T follicular helper cell (primary cell): ENCODE data around the gene EXOC6B.

Experiments
- DNase-seq: peaks from one replicate; pipeline ENCODE4 v3.0.0-alpha.2; 2020; ENCODE audit warnings: low read depth

Gene EXOC6B

GRCh38 chr2:72211777-72212485 lies 613.9 kb downstream of the EXOC6B start:
- DNase-seq = no peak

DNA sequence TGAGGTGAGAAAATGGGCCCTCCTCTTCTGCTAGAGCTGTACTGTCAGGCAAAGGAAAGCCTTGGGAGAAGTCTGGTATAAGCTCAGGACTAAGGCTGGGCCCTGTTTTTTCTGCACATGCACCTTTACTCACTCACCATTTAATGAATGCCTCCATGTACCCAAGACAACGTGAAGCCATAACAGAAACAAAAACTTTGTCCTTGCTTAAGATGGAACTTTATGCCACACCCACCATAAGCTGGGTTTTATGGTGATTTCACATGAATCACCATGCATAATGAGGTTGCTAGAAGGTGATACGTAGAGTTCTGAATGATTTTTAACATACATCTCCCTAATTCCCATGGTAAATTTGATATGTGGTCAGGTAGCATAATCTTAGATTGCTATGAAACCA lies 614.5 kb downstream of the EXOC6B start:
- no peak for DNase-seq

GRCh38 chr2:72210470-72210869 lies 615.4 kb downstream of the EXOC6B start:
- no peak for DNase-seq

DNA sequence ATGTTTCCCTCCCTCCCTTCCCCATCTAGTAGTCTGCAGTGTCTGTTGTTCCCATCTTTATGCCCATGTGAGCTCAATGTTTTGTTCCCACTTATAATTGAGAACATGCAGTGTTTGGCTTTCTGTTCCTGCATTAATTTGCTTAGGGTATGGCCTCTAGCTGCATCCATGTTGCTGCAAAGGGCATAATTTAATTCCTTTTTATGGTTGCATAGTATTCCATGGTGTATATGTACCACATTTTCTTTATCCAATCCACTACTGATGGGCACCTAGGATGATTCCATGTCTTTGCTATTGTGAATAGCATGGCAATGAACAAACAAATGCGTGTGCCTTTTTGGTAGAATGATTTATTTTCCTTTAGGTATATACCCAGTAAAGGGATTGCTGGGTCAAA lies 617.6 kb downstream of the EXOC6B start:
- DNase-seq = no peak

DNA sequence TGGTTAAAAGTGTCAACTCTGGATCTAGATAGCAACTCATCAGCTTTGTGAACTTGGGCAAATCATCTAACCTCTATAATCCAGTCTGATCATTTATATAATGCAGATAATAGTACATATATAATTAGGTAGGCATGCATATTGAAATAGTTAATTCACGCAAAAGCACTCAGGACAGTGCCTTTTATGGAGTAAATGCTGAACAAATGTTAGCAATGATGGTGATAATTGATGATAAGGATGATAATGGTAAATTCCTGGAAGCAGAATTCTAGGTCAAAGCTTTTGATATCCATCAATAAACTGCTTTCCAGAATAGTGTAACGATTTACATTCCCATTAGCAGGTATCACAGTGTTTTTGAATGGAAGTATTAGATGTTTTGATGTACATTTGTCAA lies 618.5 kb downstream of the EXOC6B start:
- no peak for DNase-seq

- DNase-seq = no peak
Observed at GRCh38 chr2:72205504-72205881, 620.3 kb downstream of the EXOC6B start.

- DNase-seq = no peak
Observed at GRCh38 chr2:72204786-72205503, 620.9 kb downstream of the EXOC6B start.

DNA sequence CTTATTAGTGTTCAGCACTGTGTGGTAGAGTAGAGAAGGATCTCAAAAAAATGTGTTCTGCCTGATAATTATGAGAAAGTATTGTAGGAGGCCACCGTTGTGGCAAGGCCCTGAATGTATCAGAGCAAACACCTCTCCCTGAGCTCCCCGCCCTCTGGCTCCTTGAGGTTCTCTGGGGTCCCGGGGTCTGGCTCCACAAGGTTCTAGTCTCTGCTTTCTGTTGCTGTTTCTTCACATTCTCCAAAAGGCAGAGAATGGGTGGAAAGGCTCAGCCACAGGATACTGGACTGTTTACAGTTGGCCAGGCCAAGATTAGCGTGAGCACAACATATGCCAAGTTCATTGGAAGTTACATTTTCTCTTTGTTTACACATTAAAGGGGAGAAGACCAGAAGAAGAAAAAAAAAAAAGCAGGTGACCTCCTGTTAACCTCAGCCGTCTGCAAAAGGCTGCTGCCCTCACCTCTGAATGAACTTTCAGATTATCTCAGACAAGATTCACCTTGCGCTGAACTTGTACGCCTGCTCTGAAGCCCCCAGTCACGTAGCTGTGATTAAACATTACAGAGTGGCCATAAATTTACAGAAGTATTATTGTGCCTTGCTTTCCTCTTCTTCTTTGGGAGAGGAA lies 621.6 kb downstream of the EXOC6B start:
- no peak for DNase-seq

- DNase-seq = no peak
Observed at GRCh38 chr2:72198532-72199241, 627.1 kb downstream of the EXOC6B start.

DNA sequence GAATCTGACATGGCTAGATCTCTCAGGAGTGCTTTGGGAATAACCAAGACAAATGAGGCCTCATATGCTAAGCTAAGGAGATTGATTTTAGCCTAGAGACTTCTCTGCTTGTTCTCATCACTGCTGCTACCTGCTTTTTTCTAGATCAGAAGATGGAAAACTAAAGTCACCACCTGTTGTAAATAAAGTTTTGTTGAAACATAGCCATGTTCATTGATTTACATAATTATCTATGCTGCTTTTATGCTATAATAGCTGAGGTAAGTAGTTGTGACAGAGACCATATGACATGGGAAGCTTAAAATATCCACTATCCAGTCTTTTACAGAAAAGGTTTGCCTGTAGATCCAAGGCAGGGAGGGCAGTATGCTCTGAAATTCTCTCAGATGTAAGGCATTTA lies 632.1 kb downstream of the EXOC6B start:
- no peak for DNase-seq

DNA sequence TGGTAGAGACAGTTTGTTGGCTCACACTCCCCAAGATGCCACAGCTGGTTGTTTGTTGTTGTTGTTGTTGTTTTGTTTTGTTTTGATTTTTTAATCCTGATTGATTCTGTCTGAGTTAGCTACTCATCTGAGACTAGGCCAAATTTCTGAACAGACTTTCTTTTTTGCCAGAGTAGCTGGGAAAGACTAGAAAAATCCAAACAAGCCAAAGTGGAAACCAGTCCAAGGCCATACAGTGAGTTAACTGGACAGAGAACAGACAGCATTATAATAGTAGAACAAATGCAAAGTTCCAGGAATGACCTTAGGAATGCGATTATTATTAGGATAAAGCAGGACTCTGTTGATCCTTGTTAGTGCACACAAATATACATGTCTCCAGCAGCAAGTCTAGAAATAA lies 634.4 kb downstream of the EXOC6B start:
- DNase-seq = no peak

DNA sequence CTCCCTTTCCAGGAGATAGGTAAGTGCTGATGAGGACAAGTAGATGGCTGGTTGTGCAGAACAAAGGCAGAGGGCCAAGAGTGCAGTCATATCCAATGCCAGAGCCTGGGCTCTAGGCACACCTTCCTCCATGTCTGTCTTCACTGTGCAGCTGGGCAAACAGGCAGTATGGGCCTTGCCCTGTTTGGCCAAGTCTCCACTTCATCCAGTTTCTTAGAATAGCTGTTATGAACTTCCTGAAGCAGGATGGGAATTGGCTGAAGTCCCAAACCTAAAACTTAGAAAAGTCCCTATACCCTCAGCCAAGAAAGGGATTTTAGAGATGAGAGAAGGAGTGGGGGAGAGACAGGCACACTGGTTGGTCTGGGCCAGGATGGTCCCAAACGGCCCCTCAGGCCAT lies 640.6 kb downstream of the EXOC6B start:
- no peak for DNase-seq

GRCh38 chr2:72183466-72183865 lies 642.4 kb downstream of the EXOC6B start:
- no peak for DNase-seq

DNA sequence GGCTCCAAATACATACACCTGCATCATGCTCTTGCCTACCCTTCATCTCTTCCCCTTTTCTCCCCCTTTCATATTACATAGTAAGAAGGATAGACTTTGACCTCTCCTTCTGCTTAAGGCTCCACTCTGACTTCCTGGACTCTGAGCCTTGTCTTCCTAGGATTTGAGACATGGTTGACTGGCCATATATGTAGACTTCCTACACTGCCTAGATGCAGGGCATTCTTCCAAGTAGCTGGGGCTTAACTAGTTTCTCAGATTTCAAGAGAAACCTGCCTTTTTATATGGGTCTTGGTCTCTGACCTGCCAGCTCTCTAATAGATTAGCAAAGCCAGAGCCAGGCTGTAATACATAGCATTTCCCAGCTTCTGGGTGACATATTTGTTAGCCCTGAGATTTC lies 642.8 kb downstream of the EXOC6B start:
- no peak for DNase-seq

DNA sequence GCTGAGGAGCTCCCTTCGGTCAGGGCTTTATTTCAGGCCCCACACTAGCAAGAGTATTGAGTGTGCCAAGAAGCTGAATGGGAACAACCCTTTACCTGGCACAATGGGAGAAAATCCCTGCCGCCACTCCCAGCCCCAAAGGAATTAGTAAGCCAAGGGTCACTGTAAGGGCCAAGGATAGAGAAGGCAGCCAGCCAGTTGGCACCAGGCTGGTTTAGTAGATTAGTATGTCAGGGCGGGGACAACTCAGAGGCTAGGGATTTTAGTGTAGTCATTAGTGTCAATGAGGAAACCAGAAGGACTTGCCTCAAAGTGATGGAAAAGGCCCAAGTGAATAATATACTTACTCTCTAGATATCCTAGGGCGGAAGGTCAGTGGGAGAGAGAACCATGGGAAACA lies 643.3 kb downstream of the EXOC6B start:
- no peak for DNase-seq

DNA sequence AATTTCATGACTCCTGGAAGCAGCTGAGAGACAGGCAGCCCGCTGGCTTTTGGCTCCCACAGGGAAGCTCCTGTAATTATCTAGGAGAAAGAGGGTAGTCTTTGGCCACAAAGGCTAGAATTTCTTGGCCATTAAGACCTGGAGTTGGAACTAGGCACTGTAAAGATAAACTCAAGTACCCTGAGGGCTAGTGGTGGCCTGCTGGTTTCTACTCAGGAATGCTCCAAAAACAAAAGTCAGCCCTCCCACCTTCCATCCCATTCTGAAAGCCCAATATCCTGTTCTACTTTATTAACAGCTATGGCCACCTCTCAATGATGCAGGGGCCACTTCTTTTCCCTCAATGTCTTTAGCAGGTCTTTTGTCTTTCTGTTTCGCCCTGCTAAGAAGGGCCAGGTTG lies 644.2 kb downstream of the EXOC6B start:
- DNase-seq = no peak

DNA sequence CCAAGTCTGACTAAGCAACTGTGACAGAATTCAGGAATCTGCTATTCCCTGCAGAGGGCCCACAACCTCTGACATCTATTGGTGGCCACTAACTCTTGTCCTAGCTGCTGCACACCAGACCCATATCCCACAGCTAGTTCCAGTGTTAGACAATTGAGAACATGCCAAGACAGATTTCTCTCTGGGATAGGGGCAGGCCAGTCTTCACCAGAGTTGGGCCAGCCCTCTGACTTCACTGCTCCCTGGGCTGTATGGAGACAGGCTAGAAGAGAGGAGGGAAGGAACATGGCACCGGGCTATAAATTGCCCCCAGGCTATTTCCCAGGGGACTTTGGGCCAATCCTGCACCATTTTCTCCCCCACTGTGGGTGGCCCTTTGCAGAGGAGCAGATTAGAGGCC lies 645.5 kb downstream of the EXOC6B start:
- no peak for DNase-seq

- DNase-seq = no peak
Observed at GRCh38 chr2:72178551-72178950, 647.3 kb downstream of the EXOC6B start.

DNA sequence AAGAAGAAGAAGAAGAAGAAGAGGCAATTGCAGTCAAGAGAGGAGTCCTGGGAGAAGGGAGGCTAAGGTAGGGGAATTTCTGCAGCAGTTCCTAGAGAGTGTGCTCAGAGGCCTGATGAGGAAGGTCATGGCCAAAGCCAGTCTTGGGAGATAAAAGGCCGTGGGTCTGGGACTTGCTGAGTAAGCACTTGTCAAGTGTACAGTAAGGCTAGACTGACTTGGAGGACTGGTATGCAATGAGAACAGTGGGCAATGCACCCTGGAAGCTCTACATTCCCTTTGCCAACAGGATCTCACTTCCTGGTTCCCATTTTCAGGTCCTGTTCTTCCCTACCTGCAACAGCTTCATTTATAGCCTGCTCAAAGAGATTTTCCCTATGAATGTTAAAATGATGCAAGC lies 649.6 kb downstream of the EXOC6B start:
- no peak for DNase-seq

GRCh38 chr2:72175636-72176035 lies 650.2 kb downstream of the EXOC6B start:
- DNase-seq = no peak

DNA sequence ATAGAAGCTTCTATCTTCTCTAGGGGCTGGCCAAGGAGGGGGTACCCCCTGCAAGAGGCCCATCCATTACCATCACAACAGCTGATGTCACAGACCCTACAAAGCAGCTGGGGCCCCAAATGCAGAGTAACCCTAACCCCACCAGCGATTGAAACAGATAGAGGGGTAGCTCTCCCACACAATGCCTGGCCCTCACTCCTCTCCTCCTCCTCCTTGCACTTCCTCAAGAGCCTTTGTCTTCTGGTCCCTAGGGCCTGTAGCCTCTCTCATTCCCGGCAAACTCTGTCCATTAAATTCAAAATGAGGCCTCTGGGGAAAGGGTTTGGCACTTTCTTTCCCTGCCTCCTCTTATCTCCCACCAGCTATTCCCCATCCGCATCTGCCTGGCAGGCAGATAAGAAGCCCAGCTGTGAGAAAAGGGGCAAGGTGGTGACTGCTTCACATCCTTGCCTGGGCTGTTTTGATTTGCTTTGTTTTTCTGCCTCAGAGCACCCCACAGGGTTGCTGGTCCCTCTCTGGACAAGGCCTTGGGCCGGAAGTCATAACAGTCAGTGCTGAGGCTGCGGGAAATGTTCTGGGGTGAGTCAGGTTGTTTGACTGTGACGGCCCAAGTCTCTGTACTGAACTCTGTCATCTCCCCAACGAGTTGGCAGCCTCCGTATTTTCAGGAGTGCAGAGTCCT lies 652.1 kb downstream of the EXOC6B start:
- no peak for DNase-seq

- DNase-seq = no peak
Observed at GRCh38 chr2:72172478-72172877, 653.4 kb downstream of the EXOC6B start.
